GM12878 (cell line): ENCODE measurements around the gene RTEL1. TPM values are rescaled to one million over a fixed set of nuclear protein-coding genes. Genes with fewer than 3 reads are reported as not detected.

Source experiments
- ATF7 ChIP-seq: fragments of 450-650 bp; IDR thresholded peaks from 2 replicates; pipeline ENCODE4 v1.6.1; 2016; ENCODE audit warnings: low read depth, mild to moderate bottlenecking
- CREB1 ChIP-seq: IDR thresholded peaks from 2 replicates; pipeline ENCODE4 v1.6.1; 2012; ENCODE audit warnings: low read depth, mild to moderate bottlenecking, inconsistent platforms
- FOS ChIP-seq: IDR thresholded peaks from 3 replicates; pipeline ENCODE4 v1.6.1; 2011; ENCODE audit warnings: borderline replicate concordance; ENCODE audit not compliant: insufficient read length; ENCODE audit errors: extremely low read depth
- JUNB ChIP-seq: IDR thresholded peaks from 2 replicates; pipeline ENCODE4 v1.6.1; 2016; ENCODE audit warnings: antibody characterized with exemption, mild to moderate bottlenecking
- MYB ChIP-seq: fragments of 150-350 bp; IDR thresholded peaks from 2 replicates; pipeline ENCODE4 v1.6.1; 2014; ENCODE audit warnings: mild to moderate bottlenecking, low read depth, low read length, borderline replicate concordance
- NR2F1 ChIP-seq: fragments of 450-650 bp; conservative IDR thresholded peaks from 2 replicates; pipeline ENCODE4 v1.6.1; 2017; ENCODE audit warnings: mild to moderate bottlenecking
- POU2F2 ChIP-seq: IDR thresholded peaks from 3 replicates; pipeline ENCODE4 v1.6.1; 2011; ENCODE audit warnings: low read depth, mild to moderate bottlenecking, low read length, borderline replicate concordance
- RAD51 ChIP-seq: fragments of 450-650 bp; IDR thresholded peaks from 2 replicates; pipeline ENCODE4 v1.6.1; 2016; ENCODE audit warnings: moderate library complexity, mild to moderate bottlenecking, inconsistent platforms
- RFX5 ChIP-seq: IDR thresholded peaks from 2 replicates; pipeline ENCODE4 v1.6.1; 2011; ENCODE audit warnings: low read depth, low read length, improper control_type of control experiment
- SIX5 ChIP-seq: IDR thresholded peaks from 2 replicates; pipeline ENCODE4 v1.6.1; 2011; ENCODE audit warnings: mild to moderate bottlenecking, low read depth, low read length, moderate library complexity; ENCODE audit not compliant: severe bottlenecking
- SPI1 ChIP-seq: IDR thresholded peaks from 2 replicates; pipeline ENCODE4 v1.6.1; 2011; ENCODE audit warnings: low read depth, mild to moderate bottlenecking, low read length, moderate library complexity, borderline replicate concordance; ENCODE audit not compliant: insufficient read depth
- STAT1 ChIP-seq: fragments of 450-650 bp; conservative IDR thresholded peaks from 2 replicates; pipeline ENCODE4 v1.6.1; 2014; ENCODE audit warnings: antibody characterized with exemption, mild to moderate bottlenecking
- ZNF622 ChIP-seq: fragments of 450-650 bp; IDR thresholded peaks from 2 replicates; pipeline ENCODE4 v1.6.1; 2017; ENCODE audit warnings: mild to moderate bottlenecking, inconsistent platforms
- polyA plus RNA-seq, 11 experiments: library from polyadenylated mRNA; depleted of rRNA in 4 of 11; unstranded in 6 of 11; stranded (reverse) in 5 of 11; fragments of >200 nt; fragmentation: Nextera tagmentation in 4 of 11; fragmentation: Illumina TruSeq in 1 of 11; extraction: Ambion mirVana in 4 of 11; extraction: Trizol in 1 of 11; gene quantifications; 1 replicate in 1 of 11; 2 replicates in 10 of 11; pipeline versions ENCODE4 v1.2.1 to v1.2.3, GENCODE V29; 2011 to 2016; ENCODE audit warnings: inconsistent platforms in 2 of 11, missing spikeins in 2 of 11, low read depth in 1 of 11
- total RNA-seq, 4 experiments: library from RNA; depleted of rRNA in 3 of 4; stranded (reverse); fragments of >200 nt in 3 of 4; fragmentation: Illumina TruSeq in 1 of 4; extraction: Trizol in 1 of 4; gene quantifications; 2 replicates each; pipeline versions ENCODE4 v1.2.1 to v1.2.3, GENCODE V29; 2013 to 2021
- TF ChIP-seq, protein P1 (sequence below): fragments of 150-350 bp; IDR thresholded peaks from 2 replicates; pipeline ENCODE4 v1.6.1; 2016; ENCODE audit warnings: low read depth, low read length
- TF ChIP-seq, protein P2 (sequence below): fragments of 450-650 bp; IDR thresholded peaks from 2 replicates; pipeline ENCODE4 v1.6.1; 2017; ENCODE audit warnings: borderline replicate concordance
- TF ChIP-seq, protein P3 (sequence below): IDR thresholded peaks from 2 replicates; pipeline ENCODE4 v1.6.1; 2011; ENCODE audit warnings: low read depth, mild to moderate bottlenecking, low read length, moderate library complexity, borderline replicate concordance; ENCODE audit errors: extremely low read depth
- TF ChIP-seq, protein P4 (sequence below): fragments of 450-650 bp; IDR thresholded peaks from 2 replicates; pipeline ENCODE4 v1.6.1; 2017; ENCODE audit warnings: low read depth, mild to moderate bottlenecking, moderate library complexity
- TF ChIP-seq, protein P5 (sequence below): fragments of 450-650 bp; formaldehyde crosslinking; IDR thresholded peaks from 2 replicates; pipeline ENCODE4 v1.4.0; 2022; ENCODE audit warnings: mild to moderate bottlenecking, moderate library complexity

The RTEL1 gene
- total and polyA plus RNA-seq, 10 of the 15 experiments (the other 5 are each of a cell fraction or from before 2014, with no cell fraction given): 0.40 to 37.2 (median 15.6) TPM; not detected in 1

DNA sequence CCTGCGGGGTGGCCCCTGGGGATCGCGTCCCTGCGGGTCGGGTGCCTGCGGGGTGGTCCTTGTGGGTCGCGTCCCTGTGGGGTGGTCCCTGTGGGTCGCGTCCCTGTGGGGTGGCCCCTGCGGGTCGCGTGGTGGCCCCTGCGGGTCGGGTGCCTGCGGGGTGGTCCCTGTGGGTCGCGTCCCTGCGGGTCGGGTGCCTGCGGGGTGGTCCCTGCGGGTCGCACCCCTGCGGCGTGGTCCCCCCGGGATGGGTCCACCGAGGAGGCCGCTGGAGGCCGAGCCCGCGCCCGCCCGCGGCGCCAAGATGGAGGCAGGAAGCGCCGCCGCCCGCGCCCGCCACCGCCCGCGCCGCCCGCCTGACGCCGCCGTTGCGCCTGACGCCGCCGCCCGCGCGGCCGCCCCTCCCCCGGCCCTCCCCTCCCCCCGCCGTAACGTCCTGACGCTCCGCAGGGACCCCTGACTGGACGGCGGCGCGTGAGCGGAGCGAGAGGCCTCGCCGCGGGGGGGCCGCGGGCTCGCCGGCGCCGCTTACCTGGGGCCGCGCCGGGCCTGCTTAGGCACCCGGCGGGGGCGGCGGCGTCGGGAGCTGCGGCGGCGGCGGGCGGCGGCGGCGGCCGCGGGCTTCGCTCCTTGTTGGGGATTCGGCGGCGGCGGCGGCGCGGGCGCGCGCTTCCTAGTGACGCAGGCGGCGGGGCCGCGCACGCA lies 31.5 kb upstream of the RTEL1 start, which contains the start of gene GMEB2 (continued):
- TF ChIP-seq FOS (no peak), NR2F1 (peak; percentile 27; the same call in 1 of the 2 replicates), CREB1 (no peak), JUNB (no peak), RFX5 (no peak), POU2F2 (no peak), ZNF622 (no peak), SPI1 (no peak), ATF7 (no peak), STAT1 (no peak), RAD51 (no peak), SIX5 (no peak), MYB (no peak)
- TF ChIP-seq, protein P1, sequence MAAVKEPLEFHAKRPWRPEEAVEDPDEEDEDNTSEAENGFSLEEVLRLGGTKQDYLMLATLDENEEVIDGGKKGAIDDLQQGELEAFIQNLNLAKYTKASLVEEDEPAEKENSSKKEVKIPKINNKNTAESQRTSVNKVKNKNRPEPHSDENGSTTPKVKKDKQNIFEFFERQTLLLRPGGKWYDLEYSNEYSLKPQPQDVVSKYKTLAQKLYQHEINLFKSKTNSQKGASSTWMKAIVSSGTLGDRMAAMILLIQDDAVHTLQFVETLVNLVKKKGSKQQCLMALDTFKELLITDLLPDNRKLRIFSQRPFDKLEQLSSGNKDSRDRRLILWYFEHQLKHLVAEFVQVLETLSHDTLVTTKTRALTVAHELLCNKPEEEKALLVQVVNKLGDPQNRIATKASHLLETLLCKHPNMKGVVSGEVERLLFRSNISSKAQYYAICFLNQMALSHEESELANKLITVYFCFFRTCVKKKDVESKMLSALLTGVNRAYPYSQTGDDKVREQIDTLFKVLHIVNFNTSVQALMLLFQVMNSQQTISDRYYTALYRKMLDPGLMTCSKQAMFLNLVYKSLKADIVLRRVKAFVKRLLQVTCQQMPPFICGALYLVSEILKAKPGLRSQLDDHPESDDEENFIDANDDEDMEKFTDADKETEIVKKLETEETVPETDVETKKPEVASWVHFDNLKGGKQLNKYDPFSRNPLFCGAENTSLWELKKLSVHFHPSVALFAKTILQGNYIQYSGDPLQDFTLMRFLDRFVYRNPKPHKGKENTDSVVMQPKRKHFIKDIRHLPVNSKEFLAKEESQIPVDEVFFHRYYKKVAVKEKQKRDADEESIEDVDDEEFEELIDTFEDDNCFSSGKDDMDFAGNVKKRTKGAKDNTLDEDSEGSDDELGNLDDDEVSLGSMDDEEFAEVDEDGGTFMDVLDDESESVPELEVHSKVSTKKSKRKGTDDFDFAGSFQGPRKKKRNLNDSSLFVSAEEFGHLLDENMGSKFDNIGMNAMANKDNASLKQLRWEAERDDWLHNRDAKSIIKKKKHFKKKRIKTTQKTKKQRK: no peak
- TF ChIP-seq, protein P2, sequence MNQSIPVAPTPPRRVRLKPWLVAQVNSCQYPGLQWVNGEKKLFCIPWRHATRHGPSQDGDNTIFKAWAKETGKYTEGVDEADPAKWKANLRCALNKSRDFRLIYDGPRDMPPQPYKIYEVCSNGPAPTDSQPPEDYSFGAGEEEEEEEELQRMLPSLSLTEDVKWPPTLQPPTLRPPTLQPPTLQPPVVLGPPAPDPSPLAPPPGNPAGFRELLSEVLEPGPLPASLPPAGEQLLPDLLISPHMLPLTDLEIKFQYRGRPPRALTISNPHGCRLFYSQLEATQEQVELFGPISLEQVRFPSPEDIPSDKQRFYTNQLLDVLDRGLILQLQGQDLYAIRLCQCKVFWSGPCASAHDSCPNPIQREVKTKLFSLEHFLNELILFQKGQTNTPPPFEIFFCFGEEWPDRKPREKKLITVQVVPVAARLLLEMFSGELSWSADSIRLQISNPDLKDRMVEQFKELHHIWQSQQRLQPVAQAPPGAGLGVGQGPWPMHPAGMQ: no peak
- TF ChIP-seq, protein P3, sequence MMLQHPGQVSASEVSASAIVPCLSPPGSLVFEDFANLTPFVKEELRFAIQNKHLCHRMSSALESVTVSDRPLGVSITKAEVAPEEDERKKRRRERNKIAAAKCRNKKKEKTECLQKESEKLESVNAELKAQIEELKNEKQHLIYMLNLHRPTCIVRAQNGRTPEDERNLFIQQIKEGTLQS: no peak
- TF ChIP-seq, protein P4, sequence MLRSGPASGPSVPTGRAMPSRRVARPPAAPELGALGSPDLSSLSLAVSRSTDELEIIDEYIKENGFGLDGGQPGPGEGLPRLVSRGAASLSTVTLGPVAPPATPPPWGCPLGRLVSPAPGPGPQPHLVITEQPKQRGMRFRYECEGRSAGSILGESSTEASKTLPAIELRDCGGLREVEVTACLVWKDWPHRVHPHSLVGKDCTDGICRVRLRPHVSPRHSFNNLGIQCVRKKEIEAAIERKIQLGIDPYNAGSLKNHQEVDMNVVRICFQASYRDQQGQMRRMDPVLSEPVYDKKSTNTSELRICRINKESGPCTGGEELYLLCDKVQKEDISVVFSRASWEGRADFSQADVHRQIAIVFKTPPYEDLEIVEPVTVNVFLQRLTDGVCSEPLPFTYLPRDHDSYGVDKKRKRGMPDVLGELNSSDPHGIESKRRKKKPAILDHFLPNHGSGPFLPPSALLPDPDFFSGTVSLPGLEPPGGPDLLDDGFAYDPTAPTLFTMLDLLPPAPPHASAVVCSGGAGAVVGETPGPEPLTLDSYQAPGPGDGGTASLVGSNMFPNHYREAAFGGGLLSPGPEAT: no peak
- TF ChIP-seq, protein P5, sequence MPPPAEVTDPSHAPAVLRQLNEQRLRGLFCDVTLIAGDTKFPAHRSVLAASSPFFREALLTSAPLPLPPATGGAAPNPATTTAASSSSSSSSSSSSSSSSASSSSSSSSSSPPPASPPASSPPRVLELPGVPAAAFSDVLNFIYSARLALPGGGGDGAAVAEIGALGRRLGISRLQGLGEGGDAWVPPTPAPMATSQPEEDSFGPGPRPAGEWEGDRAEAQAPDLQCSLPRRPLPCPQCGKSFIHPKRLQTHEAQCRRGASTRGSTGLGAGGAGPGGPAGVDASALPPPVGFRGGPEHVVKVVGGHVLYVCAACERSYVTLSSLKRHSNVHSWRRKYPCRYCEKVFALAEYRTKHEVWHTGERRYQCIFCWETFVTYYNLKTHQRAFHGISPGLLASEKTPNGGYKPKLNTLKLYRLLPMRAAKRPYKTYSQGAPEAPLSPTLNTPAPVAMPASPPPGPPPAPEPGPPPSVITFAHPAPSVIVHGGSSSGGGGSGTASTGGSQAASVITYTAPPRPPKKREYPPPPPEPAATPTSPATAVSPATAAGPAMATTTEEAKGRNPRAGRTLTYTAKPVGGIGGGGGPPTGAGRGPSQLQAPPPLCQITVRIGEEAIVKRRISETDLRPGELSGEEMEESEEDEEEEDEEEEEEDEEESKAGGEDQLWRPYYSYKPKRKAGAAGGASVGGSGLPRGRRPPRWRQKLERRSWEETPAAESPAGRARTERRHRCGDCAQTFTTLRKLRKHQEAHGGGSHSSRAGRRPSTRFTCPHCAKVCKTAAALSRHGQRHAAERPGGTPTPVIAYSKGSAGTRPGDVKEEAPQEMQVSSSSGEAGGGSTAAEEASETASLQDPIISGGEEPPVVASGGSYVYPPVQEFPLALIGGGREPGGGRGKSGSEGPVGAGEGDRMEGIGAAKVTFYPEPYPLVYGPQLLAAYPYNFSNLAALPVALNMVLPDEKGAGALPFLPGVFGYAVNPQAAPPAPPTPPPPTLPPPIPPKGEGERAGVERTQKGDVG (CRISPR knock-in tag): no peak
